Non-pigmented ciliary epithelial cell (primary cell): ENCODE data around the gene STAB2.
"Not testable (repeated sequence)": the region's sequence is repeated elsewhere in the genome, so short reads cannot be mapped to it uniquely, and the experiment has no call there.

Source experiments
- DNase-seq: peaks from one replicate; pipeline ENCODE4 v3.0.0-alpha.2; 2010; ENCODE audit warnings: low read depth

Gene STAB2

DNA sequence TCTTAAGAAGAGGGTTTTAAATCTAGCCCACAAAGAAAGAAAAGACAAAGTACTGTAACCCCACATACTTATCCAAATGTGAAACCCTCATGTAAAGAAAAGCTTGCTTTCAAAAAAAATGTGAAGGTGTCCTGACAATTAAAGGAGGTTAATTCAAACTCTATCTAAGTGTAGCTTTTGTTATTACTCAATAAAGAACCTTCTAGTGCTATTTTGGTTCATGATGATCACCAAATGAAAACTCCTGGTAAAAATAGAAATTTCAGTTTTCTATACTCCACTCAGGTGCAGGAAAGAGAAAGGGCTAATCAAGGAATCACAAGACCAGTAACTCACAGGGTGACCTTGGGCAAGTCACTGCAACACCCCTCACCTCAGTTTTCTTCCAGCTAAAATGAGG is 1.6 kb downstream of the STAB2 start:
- DNase-seq: no peak

DNA sequence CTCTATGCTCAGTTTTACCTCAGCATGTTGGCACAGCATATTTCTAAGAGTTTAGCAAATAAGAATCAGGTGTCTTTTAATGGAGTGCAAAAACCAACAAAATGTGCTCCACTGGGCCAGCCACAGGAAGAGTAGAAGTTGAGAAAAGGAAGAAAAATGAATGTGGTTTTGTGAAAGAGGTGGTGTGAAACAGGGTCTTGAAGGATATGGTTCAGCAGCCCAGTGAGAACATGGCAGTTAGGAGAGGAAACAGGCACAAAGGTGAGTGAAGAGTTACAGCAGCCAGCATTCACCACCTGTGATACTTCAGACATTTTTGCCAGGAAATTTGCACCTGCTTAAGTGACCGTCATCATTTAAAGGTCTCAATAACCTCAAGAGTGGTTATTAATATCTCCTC is 2.4 kb downstream of the STAB2 start:
- no peak for DNase-seq

DNA sequence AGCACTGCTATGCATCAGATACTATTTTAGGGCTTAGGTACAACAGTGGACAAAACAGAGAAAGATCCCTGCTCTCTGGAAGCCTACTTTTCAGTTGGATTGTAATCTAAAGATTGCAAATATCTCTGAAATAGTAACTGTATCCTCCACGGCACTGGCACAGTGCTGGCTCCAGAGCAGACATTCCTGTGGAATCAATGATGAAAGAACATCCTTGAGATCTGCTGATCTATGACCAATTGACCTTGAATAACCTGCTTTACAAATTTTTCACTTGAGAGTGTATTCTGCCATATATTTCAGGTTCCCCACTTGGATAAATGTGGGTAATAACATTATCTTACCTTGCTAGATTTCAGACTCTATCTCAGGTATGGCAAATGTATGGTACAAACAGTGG is 3.2 kb downstream of the STAB2 start:
- no peak for DNase-seq

DNA sequence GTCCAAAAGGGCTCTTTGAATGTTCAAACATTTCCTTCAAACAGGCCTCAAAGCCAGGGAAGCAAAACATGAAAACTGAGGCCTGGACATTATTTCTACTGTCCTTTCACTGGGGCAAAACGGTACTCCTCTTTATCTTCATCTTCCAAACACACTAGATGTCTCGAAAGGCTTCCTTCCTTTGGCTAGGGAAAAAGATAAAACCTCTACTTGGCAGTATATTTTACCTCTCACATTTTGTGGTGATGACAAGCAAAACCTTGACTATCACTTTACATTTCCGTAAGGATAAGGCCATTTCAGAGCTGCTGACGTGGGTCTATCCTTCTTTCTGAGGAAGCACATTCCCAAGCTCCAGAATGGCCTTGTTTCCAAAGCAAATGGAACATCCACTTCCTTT is 9.9 kb downstream of the STAB2 start:
- DNase-seq: no peak

DNA sequence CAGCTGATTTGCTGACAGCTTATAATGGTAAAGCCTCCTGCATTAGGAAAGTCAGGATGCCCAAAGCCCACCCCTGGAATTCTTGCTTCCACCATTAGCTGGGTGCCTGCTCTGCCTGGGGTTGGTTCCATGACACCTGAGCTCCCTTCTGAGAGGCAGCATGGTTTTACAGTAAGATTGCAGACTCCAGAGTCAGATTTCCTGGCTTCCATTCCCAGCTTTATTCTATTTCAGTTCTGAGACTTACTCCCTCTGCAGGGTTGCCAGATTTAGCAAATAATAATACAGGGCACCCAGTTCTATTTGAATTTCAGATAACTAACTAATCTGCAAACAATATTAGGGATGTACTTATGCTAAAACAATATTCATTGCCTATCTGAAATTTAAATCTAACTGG is 12.2 kb downstream of the STAB2 start:
- DNase-seq: no peak

DNA sequence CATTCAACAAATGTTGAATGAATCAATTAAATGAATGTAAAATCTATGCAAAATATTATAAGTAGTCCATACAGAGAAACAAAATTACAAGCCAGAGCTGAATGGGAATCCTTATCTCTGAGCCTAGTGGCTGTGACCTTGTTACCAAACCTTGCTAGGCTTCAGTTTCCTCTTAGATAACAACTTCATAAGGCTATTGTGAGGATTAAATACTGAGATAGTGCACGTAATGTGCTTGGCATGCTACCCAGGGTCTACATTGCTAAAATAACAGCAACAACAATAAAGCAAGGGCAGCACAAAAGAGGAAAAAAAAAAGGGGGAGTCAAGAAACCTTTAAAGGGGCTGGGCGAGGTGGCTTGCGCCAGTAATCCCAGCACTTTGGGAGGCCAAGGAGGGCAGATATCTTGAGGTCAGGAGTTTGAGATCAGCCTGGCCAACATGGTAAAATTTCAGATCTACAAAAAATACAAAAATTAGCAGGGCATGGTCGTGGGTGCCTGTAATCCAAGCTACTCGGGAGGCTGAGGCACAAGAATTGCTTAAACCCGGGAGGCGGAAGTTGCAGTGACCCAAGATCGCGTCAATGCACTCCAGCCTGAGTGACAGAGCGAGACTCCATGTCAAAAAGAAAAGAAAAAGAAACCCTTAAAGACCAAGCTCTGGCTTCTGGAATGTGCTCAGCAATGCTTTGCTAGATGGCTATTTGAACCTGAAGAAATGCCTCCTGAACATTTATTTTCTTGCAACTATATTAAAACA is 14.1 kb downstream of the STAB2 start:
- no peak for DNase-seq

DNA sequence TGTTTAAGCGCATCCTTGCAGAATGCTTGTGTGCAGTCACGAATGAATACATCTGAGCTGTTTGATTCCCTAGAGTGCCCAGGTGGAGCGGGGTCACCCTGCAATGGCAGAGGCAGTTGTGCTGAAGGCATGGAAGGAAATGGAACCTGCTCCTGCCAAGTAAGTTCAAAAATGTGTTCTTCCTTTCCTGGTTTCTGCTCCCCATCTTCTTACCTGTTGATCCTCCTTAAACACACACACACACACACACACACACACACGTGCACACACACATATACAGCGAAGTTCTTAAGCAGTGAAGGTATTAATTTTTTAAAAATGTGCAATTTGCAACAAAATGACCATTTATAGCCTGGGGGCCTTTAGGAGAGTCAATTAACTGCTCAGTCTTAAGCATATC is 33.3 kb downstream of the STAB2 start:
- no peak for DNase-seq

DNA sequence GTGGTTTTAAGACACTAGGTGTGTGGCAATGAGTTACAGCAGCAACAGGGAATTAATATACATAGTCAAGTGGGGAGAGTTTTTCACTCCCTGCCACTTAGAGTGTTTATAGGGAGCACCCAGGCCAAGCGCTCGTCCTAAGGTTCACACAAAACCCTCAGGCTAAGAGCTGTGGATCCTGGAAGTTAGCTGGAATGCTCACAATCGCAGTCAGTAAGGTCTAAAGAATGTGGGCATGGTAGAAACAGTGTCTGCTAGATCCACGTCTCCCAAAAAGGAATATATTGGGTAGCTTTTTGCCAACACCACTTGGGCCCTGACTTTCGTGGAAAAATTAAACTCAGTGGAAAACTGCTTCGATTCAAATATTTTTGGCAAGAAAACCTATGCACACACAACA is 36.6 kb downstream of the STAB2 start:
- DNase-seq: no peak

DNA sequence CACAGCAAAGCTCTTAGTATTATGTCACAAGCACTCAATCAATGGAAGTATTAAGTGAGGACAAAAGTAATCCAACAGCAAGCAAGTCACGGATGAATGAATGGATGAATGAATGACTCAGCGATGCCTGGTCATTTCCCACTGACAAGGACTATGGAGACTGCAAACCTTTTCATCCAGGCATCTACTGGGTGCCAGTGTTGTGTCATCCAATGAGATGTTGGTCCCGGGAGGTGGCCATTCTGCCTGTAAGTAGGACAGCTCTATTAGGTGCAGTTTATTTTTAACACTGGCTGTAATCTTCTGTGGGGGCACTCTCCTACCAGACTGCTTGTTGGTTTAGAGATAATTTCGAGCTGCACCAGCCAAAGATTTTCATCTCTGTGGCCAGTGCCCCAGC is 39.4 kb downstream of the STAB2 start:
- DNase-seq: no peak

DNA sequence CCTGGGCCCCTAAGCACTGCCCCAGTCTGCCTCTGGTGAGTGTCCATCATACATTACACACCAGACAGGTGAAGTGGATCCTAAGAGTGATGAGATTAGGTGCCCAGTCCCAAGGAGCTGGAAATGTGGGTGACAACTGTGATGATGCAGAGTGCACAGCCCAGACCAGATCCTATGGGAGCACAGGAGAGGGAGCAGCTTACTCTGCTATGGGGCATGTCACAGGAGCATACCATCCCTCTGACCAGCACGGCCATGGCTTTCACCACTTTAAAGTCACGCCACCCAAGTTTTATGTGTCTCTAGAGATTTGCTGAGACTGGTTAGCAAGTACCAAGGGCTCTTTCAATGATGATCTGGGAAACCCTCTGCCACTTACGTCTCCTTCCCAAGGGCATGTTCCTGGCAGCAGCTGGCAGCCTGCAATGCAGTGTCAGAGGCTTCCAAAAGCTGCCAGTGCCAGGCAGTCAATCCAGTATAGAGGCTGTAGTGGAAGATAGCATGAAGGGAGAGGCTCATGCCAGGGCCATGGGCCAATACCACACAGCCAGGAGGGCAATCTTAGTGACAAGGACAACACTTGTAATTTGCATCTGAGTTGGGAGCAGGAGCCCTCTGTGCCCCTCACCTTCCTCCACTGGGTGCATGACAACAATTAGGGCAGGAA is 40.2 kb downstream of the STAB2 start:
- no peak for DNase-seq

DNA sequence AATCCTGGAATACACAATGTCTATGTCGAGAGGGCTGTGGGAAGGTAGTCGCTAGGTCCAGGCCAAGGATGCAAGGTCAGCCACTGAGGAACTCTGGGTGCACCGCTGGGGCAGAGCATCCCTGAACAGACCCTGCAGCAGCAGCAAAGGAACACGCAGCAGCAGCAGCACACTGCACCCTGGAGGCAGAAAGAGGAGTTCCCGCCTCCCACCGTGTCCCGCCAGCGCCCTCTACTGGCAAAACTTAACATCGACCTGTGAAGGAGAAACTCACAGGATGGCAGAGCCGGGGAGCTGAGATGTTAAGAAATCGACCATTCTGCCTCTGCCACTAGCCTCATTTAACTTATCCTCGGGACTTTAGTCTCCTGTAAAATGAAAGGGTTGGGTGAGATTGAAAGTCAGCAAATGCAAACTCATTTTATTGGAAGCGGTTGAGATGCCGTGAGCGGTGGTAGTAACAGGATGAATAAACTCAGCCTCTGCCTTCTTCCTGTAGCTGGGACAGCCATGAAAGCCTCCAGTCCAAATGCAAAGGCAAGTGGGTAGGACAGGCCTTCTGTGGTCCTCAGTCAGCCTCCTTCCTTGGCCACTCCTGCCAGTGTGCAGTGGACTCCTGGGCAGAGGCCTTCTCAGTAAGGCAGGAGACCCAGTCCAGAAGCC is 45.6 kb downstream of the STAB2 start:
- no peak for DNase-seq

DNA sequence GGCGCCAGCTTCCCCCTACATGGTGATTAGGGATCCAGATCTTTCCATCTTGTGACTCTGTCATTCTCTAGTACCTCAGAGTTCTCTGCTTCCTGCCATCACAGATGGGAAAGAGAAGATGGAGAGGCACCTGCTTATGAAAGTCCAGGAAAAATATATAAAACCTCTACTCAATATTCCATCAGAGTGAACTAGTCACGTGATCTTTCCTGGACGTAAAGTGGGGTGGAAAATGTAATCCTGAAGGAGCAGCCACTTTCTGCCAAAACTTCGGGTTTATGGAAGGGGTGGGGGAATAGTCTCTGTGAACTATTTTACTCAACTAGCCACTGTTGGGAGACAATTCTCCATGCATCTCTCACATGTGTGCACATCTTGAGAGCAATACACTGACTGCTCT is 47.7 kb downstream of the STAB2 start:
- no peak for DNase-seq

DNA sequence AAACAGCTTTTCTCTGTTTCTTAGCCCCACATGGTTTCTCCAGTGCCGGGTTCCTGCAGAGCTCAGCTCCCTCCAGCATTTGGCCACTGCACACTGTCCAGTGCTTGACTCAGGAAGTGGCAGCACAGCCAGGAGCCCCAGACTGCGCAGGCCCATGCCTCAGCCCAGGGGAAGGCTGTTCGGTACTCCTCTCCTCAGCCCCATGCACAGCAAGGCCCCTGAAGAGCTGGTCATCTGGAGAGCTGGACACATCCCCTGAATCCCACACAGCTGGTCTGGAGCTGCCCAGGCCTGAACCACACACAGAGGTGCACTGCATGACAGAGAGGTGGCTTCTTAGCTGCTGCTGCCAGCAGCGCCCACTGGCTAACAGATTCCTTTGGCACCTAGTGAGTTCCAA is 48.3 kb downstream of the STAB2 start:
- no peak for DNase-seq

DNA sequence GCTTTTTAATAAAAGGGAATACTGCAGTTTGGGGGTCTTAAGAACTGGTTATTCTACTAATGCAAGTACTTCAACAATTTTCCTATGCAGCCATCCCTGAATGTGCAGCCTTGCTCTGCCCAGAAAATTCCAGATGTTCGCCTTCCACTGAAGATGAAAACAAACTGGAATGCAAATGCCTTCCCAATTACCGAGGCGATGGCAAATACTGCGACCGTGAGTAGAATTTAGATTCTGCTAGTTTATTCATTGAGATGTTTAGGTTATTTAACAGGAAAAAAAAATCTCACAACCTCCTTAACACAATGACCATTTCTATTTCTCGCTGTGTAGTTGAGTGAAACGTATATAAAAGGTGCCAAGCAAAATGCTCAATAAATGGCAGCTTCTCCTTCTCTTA is 49.9 kb downstream of the STAB2 start:
- no peak for DNase-seq

DNA sequence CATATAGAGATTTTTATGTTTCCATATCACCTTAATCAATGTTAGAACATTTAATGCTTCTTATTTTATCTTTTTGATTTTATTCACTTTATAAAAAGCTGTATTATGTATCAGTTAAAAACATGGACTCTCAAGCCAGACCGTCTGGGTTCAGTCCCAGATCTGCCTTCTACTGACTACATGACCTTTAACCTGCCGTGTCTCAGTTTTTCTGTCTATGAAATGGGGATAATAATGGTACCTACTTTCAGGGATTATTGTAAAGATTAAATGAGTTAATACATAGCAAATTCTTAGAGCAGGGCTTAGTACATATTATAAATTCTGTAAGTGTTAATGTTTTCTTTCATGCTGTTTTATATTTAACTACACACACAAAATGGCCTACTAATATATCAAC is 50.4 kb downstream of the STAB2 start:
- no peak for DNase-seq

DNA sequence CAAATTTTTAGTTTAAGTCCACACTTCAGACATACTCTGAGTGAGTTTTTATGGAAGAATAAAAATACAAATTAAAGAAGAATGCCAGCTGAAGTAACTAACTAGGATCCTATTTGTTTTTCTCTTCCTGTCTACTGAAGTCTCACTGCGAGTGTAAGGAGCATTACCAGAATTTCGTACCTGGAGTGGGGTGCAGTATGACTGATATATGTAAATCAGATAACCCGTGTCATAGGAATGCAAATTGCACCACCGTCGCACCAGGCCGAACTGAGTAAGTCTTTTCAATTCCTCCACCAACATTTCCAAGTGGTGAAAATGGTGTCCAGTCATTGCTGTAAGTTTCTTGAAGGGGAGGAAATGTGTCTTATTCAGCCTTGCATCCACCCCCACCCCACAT is 52.9 kb downstream of the STAB2 start:
- no peak for DNase-seq

DNA sequence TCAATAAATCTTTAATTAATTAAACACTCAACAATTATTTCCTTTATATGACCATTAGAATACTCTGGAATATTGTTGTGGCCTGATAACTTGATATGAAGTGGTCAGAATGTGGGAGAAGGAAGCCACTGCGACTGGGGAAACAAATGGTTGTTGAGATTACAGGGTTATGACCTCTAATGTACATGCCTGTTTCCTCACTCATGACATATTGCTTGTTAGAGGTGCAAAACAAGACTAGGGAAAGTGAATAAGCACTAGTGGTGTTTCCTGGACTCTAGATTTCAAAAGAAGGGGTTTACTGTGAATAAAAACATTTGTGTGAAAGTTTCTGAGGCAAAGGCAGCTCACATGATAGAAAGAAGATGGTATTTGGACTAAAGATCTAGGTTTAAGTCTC is 53.3 kb downstream of the STAB2 start:
- DNase-seq: no peak

DNA sequence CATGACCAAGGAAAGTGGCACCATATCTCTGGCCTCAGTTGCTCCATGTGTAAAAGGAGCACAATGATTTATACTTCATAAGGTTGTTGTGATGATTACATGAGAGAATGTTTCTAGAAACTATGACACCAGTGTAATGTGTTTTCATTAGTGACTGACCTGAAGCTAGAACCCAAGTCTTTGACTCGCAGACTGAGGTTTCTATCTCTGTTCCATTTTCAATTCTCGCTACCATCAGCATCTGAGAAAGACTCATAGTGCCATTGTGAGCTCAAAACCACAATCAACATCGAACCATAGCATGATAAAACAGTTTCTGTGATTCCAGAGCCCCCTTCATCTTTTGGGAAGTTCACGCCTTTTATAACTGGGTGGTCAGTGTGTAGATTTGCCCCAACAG is 53.8 kb downstream of the STAB2 start:
- no peak for DNase-seq

DNA sequence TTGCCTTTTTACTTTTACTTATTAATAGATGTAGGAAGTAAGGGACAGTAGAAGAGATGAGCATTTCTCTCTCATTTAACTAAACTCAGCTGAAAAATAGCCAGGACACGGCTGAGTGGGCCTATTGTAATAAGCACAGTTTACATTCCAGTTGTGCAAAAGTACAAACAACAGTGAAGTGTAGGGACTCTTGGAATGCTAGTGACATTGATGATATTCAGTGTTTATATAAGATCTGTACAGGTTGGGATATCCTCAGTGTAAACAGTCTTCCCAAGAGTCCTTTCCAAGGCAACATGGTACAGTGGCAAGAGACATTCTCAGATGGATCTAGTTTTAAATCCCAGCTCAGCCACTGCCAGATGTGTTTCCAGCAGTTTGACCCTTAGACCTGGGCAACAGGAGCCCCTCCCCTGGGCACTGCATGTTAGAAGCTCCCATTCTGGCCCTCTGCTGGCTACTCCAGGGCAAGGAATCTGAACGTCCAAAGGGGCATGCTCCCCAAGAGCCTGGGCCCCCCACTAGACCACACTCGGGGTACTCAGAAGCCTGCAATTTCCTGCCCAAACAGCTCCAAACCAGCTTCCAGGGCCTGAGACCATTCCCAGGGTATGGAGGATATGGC is 55.3 kb downstream of the STAB2 start:
- no peak for DNase-seq

DNA sequence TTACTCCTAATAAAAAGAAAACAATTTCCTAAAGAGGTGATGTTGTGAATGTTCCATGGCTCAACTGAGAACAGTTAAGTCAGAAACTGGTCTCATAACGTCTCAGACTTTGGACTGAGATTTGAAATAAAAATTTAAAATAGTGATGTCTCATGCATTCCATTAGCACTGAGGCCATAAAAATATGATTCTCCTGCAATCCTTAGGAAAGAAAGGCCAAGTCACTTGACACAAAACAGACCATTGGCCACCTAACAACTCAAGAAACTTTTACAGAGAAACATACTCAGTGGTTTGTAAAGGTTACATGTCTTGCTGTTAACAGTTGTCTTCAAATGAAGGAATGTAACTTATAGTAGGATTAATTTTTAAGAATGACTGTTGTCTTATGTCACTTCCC is 58.1 kb downstream of the STAB2 start:
- DNase-seq: no peak

DNA sequence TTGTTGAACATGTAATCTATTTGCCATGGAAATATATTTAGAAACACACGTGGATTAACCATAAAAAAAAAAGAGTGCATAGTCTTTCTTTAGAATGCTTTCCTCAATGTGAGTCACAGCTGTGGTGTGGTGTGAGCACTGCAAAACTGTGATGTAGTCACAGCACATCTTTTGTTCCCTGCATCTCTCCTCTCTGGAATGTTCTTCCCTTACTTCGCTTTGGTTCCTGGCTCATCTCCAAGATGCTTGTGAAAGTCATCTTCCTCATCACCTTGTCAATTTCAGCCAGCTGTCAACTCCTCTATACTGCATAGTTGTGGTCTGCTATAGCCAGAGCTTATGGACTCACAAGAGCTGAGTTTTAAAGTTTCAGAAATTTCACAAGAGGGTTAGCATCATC is 60.2 kb downstream of the STAB2 start:
- peak; percentile 79 for DNase-seq

DNA sequence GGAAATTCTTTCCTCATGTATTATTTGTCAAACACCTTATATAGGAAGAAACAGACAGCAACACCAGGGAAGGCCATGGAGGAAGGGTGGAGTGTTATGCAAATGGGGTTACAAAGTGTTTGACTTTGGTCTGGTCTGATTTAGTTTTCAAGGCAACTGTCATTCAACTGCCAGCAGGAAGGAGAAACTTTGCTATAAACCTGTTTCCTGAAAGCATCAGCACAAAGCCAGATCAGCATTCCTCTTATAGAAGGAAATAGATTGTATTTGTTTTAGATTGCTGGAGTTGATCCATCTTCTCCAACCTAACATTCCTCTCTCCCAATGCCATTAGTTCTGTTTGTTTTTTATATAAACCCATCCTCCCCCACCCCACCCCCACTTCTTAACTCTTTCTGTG is 65.7 kb downstream of the STAB2 start:
- DNase-seq: no peak

DNA sequence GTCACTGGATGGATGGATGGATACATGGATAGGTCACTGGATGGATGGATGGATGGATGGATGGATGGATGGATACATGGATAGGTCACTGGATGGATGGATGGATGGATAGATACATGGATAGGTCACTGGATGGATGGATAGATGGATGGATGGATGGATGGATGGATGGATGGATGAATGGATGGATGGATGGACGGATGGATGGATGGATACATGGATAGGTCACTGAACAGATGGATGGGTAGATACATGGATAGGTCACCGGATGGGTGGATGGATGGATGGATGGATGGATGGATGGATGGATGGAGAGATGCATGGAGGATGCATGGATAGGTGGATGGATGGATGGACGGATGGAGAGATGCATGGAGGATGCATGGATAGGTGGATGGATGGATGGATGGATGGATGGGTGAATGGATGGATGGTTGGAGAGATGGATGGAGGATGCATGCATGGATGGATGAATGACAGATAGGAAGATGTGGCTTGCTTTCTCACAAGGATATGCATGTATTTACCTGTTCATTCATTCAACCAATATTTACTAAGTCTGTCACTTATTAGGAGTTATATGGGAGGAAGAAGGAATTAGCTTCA is 66.6 kb downstream of the STAB2 start:
- DNase-seq: not testable (repeated sequence)
